DMS53 (cell line): ENCODE measurements around the gene LRRN2.

Experiments
- DNase-seq: peaks from one replicate; lab custom pipeline; 2025; lab: John Stamatoyannopoulos, UW

LRRN2 gene

DNA sequence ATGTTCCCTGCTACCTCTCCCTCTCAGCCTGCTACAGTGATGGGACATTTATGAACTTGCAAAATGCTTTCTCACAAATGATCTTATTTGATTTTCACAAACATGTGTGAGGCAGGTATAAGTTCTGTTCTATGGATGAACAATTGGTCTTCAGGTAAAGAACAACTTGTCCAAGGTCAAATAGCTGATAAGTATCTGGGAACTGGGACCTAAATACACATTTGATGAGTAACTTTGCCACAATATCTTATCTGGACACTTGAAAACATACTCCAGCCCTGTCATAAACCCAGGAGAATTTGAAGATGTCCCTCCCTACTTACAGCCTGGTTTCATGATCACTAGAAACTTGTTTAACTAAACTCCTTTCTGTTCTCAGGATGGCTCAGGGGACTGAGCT lies 23.0 kb downstream of the LRRN2 start:
- no peak for DNase-seq

DNA sequence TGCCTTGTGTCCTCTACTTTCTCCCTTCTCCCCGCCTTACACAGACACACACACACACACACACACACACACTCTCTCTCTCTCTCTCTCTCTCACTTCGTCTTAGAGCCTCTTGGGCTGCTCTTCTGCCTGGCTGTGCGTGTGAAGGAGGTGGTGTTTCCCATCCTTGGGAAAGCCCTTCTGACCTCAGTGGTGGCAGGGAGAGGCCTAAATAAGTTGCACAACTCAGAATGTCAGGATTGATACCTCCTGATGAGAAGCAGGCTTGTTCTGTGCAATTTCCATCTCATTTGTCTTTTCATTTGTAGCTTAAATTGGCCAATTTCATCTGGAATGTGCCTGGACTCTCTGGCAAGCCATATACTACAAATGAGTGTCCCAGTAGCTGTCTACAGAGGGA lies 25.0 kb downstream of the LRRN2 start:
- DNase-seq: no peak

DNA sequence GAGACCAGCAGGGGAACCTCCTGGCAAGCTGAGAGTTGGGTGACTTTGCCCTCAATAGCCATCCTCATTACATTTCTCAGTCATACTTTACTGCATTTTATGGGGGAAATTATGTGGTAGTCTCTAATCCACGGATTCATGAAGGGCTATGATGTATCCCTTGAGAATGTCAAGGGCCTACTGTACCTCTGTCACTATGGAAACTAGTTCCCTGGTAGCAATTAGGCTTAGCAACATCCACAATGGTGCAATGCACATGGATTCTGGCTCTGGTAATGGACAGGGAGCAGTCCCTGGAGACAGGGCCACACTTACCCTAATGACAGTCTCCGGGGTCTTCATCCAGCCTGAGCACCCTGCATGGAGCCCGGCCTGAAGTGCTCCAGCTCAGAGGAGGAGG lies 26.5 kb downstream of the LRRN2 start:
- DNase-seq: peak; percentile 82

DNA sequence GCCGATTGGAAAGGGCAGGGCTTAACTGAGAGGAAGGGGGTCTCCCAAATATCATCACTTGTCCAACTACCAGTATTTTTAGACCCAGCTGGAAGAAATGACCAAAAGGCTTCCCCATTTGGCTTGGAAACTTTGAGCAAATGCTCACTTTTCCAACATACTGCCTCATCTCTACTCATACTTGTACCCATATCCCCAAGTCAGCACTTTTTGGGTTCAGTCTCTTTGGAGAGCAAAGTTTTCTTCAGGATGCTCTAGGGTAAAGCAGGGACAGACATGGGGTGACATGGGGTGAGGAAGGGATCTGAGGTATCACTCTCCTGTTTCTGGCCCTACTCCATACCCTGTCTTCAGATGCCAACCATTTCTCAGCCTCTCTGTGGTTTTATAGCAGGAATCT lies 27.2 kb downstream of the LRRN2 start:
- DNase-seq: no peak

DNA sequence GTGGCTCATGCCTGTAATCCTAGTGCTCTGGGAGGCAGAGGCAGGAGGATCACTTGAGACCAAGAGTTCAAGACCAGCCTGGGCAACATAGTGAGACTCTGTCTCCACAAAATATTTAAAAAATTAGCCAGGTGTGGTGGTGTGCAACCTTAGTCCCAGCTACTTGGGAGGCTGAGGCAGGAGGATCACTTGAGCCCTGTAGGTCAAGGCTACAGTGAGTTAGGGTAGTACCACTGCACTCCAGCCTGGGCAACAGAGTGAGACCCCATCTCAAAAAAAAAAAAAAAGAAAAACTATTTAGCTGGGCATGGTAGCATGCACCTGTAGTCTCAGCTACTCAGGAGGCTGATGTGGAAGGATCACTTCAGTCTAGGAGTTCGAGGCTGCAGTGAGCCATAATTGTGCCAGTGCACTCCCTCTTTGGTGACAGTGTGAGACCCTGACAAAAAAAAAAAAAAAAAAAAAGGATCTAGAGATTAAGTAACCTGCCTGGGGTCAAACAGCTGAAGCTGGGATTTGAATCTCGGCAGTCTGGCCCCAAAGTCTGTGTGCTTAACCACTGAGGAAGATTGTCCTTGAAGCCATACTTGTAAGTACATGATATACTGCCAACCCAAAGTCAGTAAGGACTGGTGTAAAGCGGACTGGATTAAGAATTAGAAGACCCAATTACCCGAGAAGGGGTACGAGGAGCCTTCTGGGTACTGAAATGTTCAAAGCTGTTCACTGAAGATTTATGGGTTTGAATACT lies 31.8 kb downstream of the LRRN2 start:
- no peak for DNase-seq

DNA sequence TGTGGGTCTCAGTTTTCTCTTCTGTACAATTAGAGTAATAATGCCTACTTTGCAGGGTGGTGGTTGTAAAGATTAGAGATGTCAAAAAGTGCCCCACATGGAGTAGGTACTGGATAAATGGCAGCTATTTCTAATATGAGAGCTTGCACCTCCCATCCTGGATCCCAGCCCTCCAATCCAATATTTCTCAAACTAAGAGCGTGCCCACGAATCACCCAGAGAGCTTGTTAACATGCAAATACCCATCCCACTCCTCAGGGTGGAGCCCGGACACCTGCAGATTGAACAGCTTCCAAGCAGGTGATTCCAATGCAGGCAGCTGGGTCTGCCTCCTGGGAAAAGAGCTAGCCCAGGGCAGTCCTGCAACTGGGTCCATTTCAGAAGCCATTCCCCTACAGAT lies 33.0 kb downstream of the LRRN2 start:
- peak; percentile 57 for DNase-seq

DNA sequence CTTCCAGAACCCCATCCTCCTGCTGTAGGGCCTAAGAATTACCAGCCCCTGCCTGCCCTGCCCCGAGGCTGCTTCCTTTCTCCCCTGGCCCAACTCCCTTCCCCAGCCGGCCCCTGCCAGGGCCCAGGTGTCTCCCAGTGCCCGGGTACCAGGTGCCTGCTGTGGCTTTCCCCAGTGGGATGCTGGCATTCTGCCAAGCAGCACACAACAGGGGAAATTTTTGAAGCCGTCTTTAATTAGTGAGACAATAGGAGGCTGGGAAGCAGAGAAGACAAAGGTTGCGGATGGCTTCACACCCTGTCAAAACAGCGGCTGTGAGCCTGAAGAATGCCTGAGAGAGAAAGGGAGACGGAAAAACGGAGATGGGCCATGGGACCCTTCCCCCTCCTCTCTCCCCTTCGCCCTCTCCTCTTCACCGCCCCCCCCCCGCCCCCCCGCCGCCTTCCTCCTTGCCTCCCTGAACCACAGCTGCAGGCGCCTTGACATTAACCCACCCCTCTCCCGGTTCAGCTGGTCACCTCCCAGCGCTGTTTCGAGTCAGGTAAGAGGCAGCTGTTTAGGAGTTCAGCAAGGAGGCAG lies 33.6 kb downstream of the LRRN2 start:
- DNase-seq: no peak

DNA sequence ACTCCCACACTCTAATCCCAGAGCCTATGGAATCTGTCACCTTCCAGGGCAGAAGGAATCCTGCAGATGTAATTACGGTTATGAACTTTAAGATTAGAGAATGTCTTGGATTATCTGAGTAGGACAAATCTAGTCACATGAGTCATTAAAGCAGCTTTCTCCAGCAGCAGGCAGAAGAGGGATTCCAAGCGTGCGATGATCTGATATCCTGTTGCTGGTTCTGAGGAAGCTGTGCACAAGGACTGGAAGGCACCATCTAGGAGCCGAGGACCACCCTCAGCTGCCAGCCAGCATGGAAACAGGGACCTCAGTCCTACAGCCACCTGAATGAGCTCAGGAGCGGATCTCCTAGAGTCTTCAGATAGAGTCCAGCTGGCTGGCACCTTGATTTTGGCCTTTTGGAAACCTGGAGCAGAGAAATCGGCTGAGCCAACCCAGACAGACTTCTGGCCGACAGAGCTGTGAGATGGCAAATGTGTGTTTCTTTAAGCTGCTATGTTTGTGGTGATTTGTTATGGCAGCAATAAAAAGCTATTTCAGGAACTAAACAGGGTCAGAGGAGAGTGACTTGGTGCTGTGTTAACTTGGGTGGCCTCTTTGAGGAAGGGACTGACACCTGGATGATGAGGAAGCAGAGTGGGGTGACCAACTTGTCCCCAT lies 34.5 kb downstream of the LRRN2 start:
- no peak for DNase-seq

DNA sequence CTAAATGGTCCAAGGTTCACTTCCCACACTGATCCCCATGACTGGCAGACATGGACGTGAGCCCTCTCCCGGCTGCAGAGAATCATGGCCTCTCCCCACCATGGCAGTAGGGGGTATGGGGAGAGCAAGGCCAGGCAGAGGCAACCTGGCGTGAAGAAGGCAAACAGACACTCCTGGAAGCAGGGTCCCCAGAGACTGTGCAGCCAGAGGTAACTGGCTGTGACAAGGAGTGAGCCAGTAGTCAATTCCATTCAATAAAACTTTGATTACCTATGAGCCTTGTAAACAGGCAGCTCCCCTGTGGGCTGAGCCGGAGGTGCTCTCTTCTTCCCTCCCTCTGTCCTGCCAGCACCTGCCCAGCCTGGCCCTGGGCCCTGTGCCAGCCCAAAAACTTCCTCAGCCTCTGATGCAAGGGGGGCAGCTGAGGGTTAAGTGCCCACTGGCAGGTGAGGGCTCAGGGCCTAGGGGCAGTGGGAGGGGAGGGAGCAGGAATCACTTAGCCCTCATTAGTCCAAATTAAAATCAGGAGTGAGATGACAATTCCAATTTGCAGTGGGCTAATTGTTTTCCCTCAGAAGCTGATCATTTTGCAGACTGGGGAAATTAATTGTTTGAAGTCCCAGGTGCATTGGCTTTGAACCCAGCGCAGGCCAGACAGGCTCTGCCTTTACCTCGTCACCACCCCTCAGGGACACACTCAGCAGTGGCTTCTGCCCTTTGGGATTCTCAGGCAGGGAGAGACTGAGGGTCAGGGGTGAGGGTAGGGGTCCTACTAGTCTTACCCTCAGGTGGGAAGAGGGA lies 35.6 kb downstream of the LRRN2 start:
- DNase-seq: no peak

DNA sequence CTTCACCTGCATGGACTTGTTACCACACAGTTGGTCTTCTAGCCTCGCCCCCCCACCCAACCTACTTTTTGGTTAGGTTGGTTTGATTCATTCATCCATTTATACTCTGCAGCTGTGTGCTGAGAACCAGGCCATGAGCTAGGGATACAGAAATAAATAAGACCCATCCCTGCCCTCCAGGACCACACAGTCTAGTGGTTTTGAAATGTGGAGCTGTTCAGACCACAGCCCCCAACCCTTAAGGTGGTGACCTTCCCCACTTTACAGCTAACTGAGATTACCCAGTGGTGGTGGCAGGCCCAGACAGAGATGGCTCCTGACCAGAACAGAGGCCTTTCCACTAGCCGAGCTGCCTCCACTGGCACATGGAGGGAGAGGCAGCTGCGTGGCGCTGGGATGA lies 37.0 kb downstream of the LRRN2 start:
- no peak for DNase-seq

DNA sequence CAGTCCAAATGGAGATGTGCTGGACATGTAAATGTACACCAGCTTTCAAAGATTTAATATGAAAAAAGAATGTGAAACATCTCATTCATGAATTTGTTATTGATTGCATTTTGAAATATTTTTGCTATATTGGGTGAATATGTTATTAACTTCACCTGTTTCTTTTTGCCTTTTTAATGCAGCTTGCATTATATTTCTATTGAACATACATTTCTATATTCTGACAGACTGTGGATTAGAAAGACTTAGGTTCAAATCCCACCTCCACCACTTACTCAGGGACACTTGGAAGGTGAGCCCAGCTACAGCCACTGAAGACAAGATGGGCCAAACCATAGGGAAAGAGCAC lies 37.8 kb downstream of the LRRN2 start:
- no peak for DNase-seq

DNA sequence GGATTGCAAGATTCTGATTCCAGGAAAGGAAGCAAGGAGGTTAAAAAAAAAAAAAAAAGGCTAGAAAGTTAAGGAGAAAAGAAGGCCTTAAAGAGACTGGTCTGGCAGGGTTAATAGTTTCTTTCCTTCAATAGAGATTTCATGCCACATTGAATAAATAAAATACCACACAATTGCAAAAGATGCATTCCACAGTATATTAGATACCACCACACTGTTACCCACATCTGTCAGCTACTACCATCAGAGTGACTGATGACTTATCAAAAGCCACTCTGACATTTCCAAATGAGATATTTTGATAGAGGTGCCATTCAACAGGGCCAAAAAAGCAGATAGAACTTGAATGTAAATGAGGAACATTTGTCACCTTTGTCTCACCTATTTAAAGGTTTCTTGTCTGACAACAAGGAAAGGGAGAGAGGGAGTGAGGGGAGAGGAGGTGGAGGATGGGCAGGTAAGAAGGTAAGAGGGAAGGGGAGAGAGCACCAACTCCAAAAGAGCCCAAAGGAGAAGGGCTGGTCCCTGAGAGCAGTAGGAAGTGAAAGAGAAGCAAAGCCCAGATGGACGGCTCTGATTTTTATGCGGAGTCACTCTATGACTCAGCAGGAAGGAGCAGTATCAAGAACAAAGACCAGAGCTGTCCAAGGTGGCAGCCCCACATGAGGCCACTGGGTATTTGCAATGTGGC lies 38.3 kb downstream of the LRRN2 start:
- peak; percentile 91 for DNase-seq

DNA sequence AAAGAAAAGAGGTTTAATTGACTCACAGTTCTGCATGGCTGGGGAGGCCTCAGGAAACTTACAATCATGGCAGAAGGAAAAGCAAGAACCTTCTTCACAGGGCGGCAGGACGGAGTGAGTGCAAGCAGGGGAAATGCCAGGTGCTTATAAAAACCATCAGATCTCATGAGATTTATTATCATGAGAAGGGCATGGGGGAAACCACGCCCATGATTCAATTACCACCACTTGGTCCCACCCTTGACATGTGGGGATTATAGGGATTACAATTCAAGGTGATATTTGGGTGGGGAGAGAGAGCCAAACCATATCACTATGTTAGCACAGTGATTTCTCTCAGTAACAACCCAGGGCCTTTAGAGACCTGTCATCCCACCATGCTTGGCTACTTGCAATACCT lies 39.9 kb downstream of the LRRN2 start:
- DNase-seq: no peak

DNA sequence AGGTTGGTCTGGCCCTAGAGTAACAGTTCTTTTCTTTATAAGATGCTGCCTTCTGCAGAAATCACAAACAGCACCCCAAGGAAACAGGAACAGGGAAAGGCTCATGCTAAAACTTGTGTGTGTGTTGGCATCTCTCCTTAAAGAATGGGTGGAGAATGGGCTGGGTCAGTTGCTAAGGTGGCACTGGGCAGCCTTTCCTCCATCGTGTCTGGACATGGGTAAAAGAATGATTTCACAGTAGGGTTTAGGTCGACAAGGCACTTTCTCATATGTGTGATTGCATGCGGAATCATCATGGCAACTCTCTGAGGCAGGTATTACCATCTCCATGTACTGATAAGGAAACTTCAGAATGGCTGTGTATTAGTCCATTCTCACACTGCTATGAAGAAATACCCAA lies 40.3 kb downstream of the LRRN2 start:
- no peak for DNase-seq

DNA sequence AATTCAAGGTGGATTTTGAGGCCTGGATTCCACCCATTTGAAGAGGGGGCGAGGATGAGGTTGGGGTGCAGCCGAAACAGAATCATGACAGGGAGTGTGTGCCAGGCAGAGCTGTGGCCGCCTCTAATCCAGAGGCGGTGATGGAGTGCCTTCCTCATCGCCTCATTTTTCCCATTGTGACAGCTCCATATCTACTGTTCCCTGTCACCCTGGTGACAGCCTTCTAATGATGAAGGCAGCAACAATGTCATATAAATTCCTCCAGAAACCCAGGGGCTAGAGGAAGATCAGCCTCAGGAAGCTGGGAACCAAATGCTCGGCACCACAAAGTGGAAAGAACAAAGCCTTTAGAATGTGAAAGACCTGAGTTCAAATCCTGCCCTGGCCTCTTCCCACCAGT lies 42.0 kb downstream of the LRRN2 start:
- no peak for DNase-seq

DNA sequence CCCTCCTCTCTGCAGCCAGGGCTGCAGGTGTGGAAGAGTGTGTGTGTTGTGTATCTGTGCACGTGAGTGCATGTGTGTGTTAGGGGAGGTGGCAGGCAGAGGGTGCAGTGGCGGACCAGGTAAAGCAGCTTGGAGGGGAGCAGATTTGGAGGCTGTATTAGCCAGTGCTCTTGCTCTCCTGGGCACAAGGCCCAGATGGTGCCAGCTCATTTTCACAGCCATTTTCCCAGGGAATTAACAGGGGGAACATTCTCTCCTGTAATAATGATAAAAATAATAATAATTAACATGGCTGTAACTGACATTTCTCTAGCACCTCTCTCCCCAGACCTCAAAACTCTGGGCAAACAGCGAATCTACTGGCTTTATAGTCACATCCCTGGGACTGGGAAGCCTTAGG lies 43.6 kb downstream of the LRRN2 start:
- no peak for DNase-seq

DNA sequence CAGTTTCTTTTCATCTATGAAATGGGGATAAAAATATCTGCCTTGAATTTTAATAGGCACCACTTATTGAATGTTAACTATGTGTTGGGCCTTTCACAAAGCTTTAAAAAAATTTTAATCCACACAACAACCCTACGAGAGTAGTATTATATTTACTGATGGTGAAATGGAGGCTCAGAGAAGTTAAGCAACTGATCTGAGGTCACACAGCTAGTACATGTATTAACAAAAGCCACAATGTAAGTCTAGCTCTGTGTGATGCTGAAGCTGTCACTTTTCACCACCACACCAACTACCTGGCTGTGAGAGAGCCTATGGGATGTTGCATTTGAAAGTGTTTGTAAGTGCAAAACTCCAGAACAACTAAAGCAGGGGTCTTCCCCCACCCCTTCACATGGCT lies 44.1 kb downstream of the LRRN2 start:
- DNase-seq: no peak

DNA sequence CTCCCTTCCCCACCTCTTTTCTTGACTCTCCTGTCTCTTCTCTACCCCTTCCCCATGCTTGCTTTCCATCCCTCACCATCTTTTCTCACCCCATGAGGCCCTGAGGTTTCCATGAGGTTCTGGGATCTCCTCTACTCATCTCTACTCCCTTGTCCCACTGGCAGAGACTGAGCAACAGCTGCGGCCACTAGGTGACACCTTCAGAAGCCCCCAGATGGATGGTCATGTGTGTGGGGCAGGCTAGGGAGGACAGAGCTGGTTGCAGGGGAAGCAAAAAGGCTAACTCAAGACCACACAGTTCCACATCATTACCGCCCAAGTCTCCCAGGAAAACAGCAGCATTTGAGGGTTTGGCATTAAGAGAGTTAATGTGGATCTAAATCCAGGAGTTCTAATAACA lies 45.0 kb downstream of the LRRN2 start:
- DNase-seq: no peak

DNA sequence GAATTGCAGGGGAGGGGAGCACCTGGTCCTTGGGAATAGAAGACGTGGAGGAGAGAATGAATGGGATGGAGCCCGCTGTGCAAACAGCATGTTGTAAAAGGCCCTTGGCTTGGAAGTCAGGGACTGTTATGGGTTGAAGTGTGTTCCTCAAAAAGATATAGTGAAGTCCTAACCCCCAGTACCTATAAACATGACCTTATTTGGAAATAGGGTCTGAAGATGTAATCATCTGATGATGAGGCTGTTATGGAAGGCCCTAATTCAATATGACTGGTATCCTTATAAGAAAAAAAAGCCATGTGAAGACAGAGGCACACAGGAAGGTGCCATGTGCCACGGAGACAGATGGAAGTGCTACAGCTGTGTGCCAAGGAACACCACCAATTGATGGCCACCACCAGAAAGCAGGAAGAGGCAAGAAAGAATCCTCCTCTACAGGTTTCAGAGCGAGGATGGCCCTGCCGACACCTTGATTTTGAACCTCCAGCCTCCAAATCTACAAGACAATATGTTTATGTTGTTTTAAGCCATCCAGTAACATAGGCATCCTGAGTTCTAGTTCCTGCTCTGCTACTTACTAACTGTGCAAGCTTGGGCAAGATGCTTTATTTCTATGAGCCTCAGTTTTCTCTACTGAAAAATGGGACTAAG lies 51.2 kb downstream of the LRRN2 start:
- no peak for DNase-seq

DNA sequence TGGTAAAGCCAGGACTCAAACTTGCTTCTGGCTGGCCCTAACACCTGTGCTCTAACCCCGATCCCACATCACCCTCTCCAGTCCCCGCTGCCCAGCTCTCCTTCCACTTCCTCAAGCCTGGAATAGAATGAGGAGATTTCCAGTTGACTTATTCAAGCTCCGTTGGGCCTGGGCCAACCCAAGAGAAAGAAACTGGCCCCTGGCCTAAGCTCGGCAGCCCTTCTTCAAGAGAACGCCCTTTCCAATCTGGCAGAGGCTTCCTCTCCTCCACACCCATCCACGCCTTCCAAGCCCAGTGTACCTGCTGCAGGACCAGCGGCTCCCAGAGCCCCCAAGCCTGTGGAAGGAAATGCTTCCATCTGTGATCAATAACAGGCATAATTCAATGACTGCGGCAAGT lies 51.9 kb downstream of the LRRN2 start:
- DNase-seq: no peak

DNA sequence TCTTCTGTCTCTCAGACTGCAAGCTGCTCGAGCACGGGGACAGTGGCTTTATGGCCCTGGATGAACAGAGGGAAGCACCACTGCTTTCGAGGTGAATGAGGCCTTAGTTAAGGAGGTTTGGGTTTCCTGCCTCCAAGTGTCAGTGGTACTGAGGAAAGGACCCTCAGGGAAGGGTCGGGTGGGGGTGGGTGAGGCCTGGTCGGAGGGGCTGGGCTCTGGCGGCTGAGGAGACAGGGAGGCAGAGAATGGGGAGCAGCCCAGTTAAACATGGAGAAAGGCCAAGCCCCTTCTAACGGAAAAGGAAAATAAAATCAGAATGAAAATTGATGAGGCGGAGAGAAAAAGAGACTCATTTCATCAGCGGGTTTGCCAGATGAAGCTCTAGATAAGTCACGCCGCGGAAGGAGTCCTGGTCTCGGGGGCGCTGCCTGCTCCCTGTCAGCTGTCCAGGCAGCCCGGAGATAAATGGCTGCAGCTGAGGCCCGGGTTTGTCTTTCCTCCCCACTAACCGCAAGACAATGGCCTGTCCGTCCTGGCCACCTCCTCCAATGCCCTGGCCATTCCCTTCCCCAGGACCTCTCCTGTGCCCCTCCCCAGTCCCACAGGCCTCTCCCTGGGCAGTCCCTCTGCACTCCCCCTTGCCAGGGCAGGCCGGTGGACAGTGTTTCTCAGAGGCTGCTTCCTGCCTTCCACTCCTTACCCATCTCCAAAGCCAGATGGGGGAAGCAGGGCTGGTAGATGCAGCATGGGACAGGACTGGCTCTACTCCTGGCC lies 55.2 kb downstream of the LRRN2 start:
- no peak for DNase-seq
